IPS-18a (cell line): ENCODE data around the gene MACF1.
"Not testable (repeated sequence)": the region's sequence is repeated elsewhere in the genome, so short reads cannot be mapped to it uniquely, and the experiment has no call there.

ENCODE experiments used
- H3K27ac ChIP-seq: one replicate; pipeline ENCODE4 v1.5.1; 2013; ENCODE audit warnings: low read length
- H3K27me3 ChIP-seq: one replicate; pipeline ENCODE4 v1.6.1; 2013; ENCODE audit warnings: mild to moderate bottlenecking, low read length; ENCODE audit not compliant: control insufficient read depth, insufficient read depth
- H3K36me3 ChIP-seq: one replicate; pipeline ENCODE4 v1.6.1; 2013; ENCODE audit warnings: low read depth, low read length; ENCODE audit not compliant: control insufficient read depth
- H3K4me1 ChIP-seq: one replicate; pipeline ENCODE4 v1.6.1; 2013; ENCODE audit warnings: low read depth, low read length; ENCODE audit not compliant: control insufficient read depth
- H3K4me3 ChIP-seq: one replicate; pipeline ENCODE4 v1.5.1; 2013; ENCODE audit warnings: low read length
- H3K9ac ChIP-seq: one replicate; pipeline ENCODE4 v1.6.1; 2013; ENCODE audit warnings: mild to moderate bottlenecking, low read length, moderate library complexity
- H3K9me3 ChIP-seq: one replicate; pipeline ENCODE4 v1.6.1; 2013; ENCODE audit warnings: low read depth, low read length; ENCODE audit not compliant: control insufficient read depth

The MACF1 gene

GRCh38 chr1:39205102-39205780 lies 746 bp downstream of the MACF1 start:
- H3K4me1 ChIP-seq, result peaks cover 18% of the 10 kb centered on the region
- H3K4me3 ChIP-seq, result peak overlapping the region; percentile 6
- H3K36me3 ChIP-seq, result no peaks in the 10 kb centered on the region
- H3K27me3 ChIP-seq, result no peaks in the 10 kb centered on the region
- no peak overlapping the region for H3K9ac ChIP-seq
- H3K9me3 ChIP-seq, result no peaks in the 10 kb centered on the region
- H3K27ac ChIP-seq, result peak overlapping the region; percentile 16

DNA sequence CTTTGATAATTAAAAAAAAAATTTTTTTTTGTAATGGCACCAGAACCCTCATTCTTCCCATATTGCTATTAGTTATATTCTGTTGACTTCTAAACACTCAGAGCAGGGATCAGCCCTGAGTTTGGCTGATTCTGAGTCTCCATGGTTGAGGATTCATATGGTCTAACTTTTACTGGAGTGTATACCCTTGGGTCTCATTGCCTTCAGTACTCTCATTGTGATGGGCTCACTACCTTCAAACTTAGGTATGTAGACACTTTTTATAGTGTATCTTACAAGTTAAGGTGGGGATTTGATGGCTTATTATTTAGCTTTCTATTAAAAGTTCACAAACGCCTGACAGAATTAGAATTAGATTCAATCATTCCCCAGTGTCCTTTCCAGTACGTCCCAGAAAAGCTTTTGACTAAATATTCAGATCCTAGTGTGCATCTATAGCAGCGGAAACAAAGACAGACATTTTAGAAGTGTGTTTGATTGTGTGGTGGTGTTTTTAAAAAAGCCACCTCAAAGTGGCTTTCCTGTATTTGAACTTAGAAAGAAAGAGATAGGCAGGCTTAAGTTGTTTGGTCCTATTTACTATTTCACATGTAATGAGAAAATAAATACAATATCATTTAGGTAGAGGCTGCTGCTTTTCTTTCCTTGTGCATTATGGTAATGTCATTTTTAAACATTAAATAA lies 1.4 kb downstream of the MACF1 start:
- Histone ChIP-seq H3K9me3 (no peaks in the 10 kb centered on the region), H3K27me3 (no peaks in the 10 kb centered on the region), H3K4me1 (peaks cover 18% of the 10 kb centered on the region), H3K9ac (no peak overlapping the region), H3K27ac (no peak overlapping the region), H3K36me3 (no peaks in the 10 kb centered on the region), H3K4me3 (no peak overlapping the region)

DNA sequence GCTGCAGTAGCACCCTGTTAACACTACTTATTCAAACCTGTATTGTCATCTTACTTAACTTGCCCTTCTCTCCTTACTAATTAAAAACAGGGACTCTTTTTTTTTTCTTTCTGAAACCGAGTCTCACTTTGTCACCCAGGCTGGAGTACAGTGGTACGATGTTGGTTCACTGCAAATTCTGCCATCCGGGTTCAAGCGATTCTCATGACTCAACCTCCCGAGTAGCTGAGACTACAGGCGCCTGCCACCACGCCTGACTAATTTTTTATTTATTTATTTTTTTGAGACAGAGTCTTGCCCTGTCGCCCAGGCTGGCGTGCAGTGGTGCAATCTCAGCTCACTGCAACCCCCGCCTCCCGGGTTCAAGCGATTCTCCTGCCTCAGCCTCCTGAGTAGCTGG lies 3.9 kb downstream of the MACF1 start:
- not testable (repeated sequence) for H3K9me3 ChIP-seq, H3K27me3 ChIP-seq, H3K4me3 ChIP-seq, H3K36me3 ChIP-seq, H3K9ac ChIP-seq, H3K27ac ChIP-seq
- peaks cover 19% of the 10 kb centered on the region for H3K4me1 ChIP-seq

DNA sequence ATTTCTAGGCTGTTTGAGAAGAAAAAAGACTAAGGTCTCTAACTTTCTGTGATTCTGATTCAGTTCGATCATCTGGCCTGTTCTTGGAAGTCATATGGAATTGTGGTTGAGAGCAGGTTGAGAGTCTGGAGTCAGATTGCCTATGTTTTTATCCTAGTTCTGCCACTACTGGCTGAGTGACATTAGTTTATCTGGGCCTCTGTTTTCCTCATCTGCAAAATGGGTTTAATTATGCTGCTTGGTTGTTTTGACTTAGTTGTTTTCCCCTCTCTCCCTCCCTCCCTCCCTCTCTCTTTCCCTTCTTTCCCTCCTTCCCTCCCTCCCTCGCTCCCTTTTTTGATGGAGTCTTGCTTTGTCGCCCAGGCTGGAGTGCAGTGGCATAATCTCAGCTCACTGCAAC lies 6.2 kb downstream of the MACF1 start:
- Histone ChIP-seq H3K9me3 (no peaks in the 10 kb centered on the region), H3K9ac (no peak overlapping the region), H3K36me3 (no peaks in the 10 kb centered on the region), H3K4me3 (no peak overlapping the region), H3K27me3 (no peaks in the 10 kb centered on the region), H3K4me1 (peaks cover 24% of the 10 kb centered on the region), H3K27ac (no peak overlapping the region)

GRCh38 chr1:39212499-39212898 lies 8.0 kb downstream of the MACF1 start:
- no peak overlapping the region for H3K9ac ChIP-seq
- H3K36me3 ChIP-seq, result no peaks in the 10 kb centered on the region
- H3K4me3 ChIP-seq, result no peak overlapping the region
- H3K9me3 ChIP-seq, result no peaks in the 10 kb centered on the region
- H3K4me1 ChIP-seq, result peaks cover 22% of the 10 kb centered on the region
- H3K27me3 ChIP-seq, result no peaks in the 10 kb centered on the region
- H3K27ac ChIP-seq, result no peak overlapping the region

GRCh38 chr1:39213511-39214002 lies 9.1 kb downstream of the MACF1 start:
- no peak overlapping the region for H3K9ac ChIP-seq

GRCh38 chr1:39214021-39214713 lies 9.7 kb downstream of the MACF1 start:
- Histone ChIP-seq H3K4me1 (peaks cover 22% of the 10 kb centered on the region), H3K27me3 (no peaks in the 10 kb centered on the region), H3K27ac (no peak overlapping the region), H3K9me3 (no peaks in the 10 kb centered on the region), H3K9ac (no peak overlapping the region), H3K4me3 (no peak overlapping the region), H3K36me3 (no peaks in the 10 kb centered on the region)

More at GRCh38 chr1:39213511-39214002, 9.1 kb downstream of the MACF1 start:
- Histone ChIP-seq H3K36me3 (no peaks in the 10 kb centered on the region), H3K4me3 (no peak overlapping the region), H3K9me3 (no peaks in the 10 kb centered on the region), H3K4me1 (peaks cover 22% of the 10 kb centered on the region), H3K27ac (no peak overlapping the region), H3K27me3 (no peaks in the 10 kb centered on the region)

- no peaks in the 10 kb centered on the region for H3K36me3 ChIP-seq
- H3K9me3 ChIP-seq, result no peaks in the 10 kb centered on the region
- peaks cover 22% of the 10 kb centered on the region for H3K4me1 ChIP-seq
- H3K9ac ChIP-seq, result no peak overlapping the region
- H3K27me3 ChIP-seq, result no peaks in the 10 kb centered on the region
- H3K4me3 ChIP-seq, result no peak overlapping the region
- no peak overlapping the region for H3K27ac ChIP-seq
These were observed 10.2 kb downstream of the MACF1 start for GRCh38 chr1:39214714-39214997.

- Histone ChIP-seq H3K36me3 (no peaks in the 10 kb centered on the region), H3K4me3 (no peak overlapping the region), H3K4me1 (peaks cover 22% of the 10 kb centered on the region), H3K9me3 (no peaks in the 10 kb centered on the region), H3K9ac (no peak overlapping the region), H3K27ac (no peak overlapping the region), H3K27me3 (no peaks in the 10 kb centered on the region)
These were observed 10.7 kb downstream of the MACF1 start for GRCh38 chr1:39214998-39215873.

- H3K4me1 ChIP-seq, result peaks cover 33% of the 10 kb centered on the region
- H3K9ac ChIP-seq, result no peak overlapping the region
- H3K36me3 ChIP-seq, result no peaks in the 10 kb centered on the region
- H3K27me3 ChIP-seq, result no peaks in the 10 kb centered on the region
- H3K27ac ChIP-seq, result no peak overlapping the region
- no peak overlapping the region for H3K4me3 ChIP-seq
- H3K9me3 ChIP-seq, result no peaks in the 10 kb centered on the region
These were observed 12.3 kb downstream of the MACF1 start for GRCh38 chr1:39216771-39217170.
